SK-N-SH treated with all-trans-retinoic acid at 6 μM for 48 hours (cell line): Measurements from ENCODE around the gene SRSF4.

Source experiments
- BACH2 ChIP-seq: fragments of 250-450 bp; sonication (Bioruptor Pico); IDR thresholded peaks from 2 replicates; pipeline ENCODE4 v1.9.0; 2021; ENCODE audit warnings: mild to moderate bottlenecking, borderline replicate concordance
- CSDC2 ChIP-seq: fragments of 250-450 bp; sonication (Bioruptor Pico); IDR thresholded peaks from 2 replicates; pipeline ENCODE4 v1.5.0; 2020; ENCODE audit warnings: mild to moderate bottlenecking, moderate library complexity
- PPARA ChIP-seq: fragments of 250-450 bp; sonication (Bioruptor Pico); IDR thresholded peaks from 2 replicates; pipeline ENCODE4 v1.5.0; 2020; ENCODE audit warnings: mild to moderate bottlenecking, borderline replicate concordance
- ZC3H10 ChIP-seq: fragments of 250-450 bp; sonication (Bioruptor Pico); IDR thresholded peaks from 2 replicates; pipeline ENCODE4 v1.5.1; 2021; ENCODE audit warnings: mild to moderate bottlenecking, moderate library complexity
- ZFP30 ChIP-seq: fragments of 450-650 bp; formaldehyde crosslinking; IDR thresholded peaks from 2 replicates; pipeline ENCODE4 v1.5.0; 2022; ENCODE audit warnings: mild to moderate bottlenecking, moderate library complexity
- TF ChIP-seq, protein P1 (sequence below): fragments of 250-450 bp; sonication (Bioruptor Pico); IDR thresholded peaks from 2 replicates; pipeline ENCODE4 v1.8.0; 2021; ENCODE audit warnings: low read depth, mild to moderate bottlenecking, moderate library complexity, borderline replicate concordance
- TF ChIP-seq, protein P2 (sequence below): fragments of 250-450 bp; sonication (Bioruptor Pico); IDR thresholded peaks from 2 replicates; pipeline ENCODE4 v1.8.0; 2020; ENCODE audit warnings: mild to moderate bottlenecking, moderate library complexity, borderline replicate concordance

DNA sequence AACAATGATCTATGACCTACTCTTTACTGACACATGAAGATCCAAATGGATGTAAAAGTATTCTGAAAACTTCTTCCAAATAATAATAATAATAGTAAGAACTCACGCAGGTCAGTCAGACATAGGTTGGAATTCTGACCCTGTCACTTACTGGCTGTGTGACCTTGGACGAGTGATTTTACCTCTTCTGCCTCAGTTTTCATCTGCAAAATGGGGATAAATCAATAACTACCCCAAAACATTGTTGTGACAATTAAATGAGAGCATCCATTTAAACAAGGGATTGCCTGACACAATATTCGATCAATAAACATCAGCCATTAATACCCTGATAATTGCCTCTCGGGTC lies 48.5 kb upstream of the SRSF4 start:
- TF ChIP-seq CSDC2 (CRISPR knock-in tag): no peak
- TF ChIP-seq ZFP30 (CRISPR knock-in tag): no peak
- TF ChIP-seq PPARA (CRISPR knock-in tag): no peak
- no peak for TF ChIP-seq ZC3H10 (CRISPR knock-in tag)
- TF ChIP-seq BACH2 (CRISPR knock-in tag): no peak
- TF ChIP-seq, protein P1, sequence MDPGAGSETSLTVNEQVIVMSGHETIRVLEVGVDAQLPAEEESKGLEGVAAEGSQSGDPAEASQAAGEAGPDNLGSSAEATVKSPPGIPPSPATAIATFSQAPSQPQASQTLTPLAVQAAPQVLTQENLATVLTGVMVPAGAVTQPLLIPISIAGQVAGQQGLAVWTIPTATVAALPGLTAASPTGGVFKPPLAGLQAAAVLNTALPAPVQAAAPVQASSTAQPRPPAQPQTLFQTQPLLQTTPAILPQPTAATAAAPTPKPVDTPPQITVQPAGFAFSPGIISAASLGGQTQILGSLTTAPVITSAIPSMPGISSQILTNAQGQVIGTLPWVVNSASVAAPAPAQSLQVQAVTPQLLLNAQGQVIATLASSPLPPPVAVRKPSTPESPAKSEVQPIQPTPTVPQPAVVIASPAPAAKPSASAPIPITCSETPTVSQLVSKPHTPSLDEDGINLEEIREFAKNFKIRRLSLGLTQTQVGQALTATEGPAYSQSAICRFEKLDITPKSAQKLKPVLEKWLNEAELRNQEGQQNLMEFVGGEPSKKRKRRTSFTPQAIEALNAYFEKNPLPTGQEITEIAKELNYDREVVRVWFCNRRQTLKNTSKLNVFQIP (CRISPR knock-in tag): no peak
- TF ChIP-seq, protein P2, sequence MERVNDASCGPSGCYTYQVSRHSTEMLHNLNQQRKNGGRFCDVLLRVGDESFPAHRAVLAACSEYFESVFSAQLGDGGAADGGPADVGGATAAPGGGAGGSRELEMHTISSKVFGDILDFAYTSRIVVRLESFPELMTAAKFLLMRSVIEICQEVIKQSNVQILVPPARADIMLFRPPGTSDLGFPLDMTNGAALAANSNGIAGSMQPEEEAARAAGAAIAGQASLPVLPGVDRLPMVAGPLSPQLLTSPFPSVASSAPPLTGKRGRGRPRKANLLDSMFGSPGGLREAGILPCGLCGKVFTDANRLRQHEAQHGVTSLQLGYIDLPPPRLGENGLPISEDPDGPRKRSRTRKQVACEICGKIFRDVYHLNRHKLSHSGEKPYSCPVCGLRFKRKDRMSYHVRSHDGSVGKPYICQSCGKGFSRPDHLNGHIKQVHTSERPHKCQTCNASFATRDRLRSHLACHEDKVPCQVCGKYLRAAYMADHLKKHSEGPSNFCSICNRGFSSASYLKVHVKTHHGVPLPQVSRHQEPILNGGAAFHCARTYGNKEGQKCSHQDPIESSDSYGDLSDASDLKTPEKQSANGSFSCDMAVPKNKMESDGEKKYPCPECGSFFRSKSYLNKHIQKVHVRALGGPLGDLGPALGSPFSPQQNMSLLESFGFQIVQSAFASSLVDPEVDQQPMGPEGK (CRISPR knock-in tag): no peak
